H1 (cell line): ENCODE results near the gene NDUFS5. TPM values are rescaled to one million over a fixed set of nuclear protein-coding genes. Genes with fewer than 3 reads are reported as not detected.

Source experiments
- CTCF ChIA-PET: fragments of 300-600 bp; sonication (Branson Sonifier 250); formaldehyde crosslinking; loops from one replicate; lab custom pipeline; 2021; ENCODE audit not compliant: partially characterized antibody; lab: Charles Lee
- POLR2A ChIA-PET: fragments of 300-600 bp; sonication (Branson Sonifier 250); formaldehyde crosslinking; loops from one replicate; lab custom pipeline; 2021; ENCODE audit warnings: inconsistent platforms; ENCODE audit not compliant: partially characterized antibody; lab: Charles Lee
- DNase-seq, 2 experiments: peaks; one replicate each; pipeline versions ENCODE4 v3.0.0 to v3.0.0-alpha.2; 2010 to 2022; ENCODE audit warnings: low spot score in 2 of 2, low read depth in 1 of 2, mixed read lengths in 1 of 2
- FAIRE-seq: peaks from 2 replicates; lab custom pipeline; 2011; peaks lifted over from hg19 to GRCh38; lab: Jason Lieb, UNC
- H2AFZ ChIP-seq: 2 replicates; pipeline ENCODE4 v1.8.1; 2012; ENCODE audit warnings: low read length, inconsistent platforms
- H2AK5ac ChIP-seq: 2 replicates; pipeline ENCODE4 v1.6.1; 2013; ENCODE audit warnings: low read depth, low read length
- H2BK120ac ChIP-seq: replicated peaks from 2 replicates; pipeline ENCODE3; 2013; ENCODE audit warnings: low read depth, low read length, inconsistent platforms
- H2BK12ac ChIP-seq: 2 replicates; pipeline ENCODE4 v1.6.1; 2013; ENCODE audit warnings: low read depth, low read length
- H2BK15ac ChIP-seq: 2 replicates; pipeline ENCODE4 v1.6.1; 2013; ENCODE audit warnings: low read length
- H2BK20ac ChIP-seq: 2 replicates; pipeline ENCODE4 v1.6.1; 2013; ENCODE audit warnings: low read length
- H2BK5ac ChIP-seq: 2 replicates; pipeline ENCODE4 v1.6.1; 2013; ENCODE audit warnings: low read depth, low read length
- H3K14ac ChIP-seq: 2 replicates; pipeline ENCODE4 v1.6.1; 2013; ENCODE audit warnings: inconsistent platforms; ENCODE audit not compliant: insufficient read length
- H3K18ac ChIP-seq: 2 replicates; pipeline ENCODE4 v1.6.1; 2013; ENCODE audit warnings: low read length; ENCODE audit errors: extremely low read depth
- H3K23ac ChIP-seq: 2 replicates; pipeline ENCODE4 v1.6.1; 2013; ENCODE audit warnings: inconsistent platforms; ENCODE audit not compliant: insufficient read length
- H3K23me2 ChIP-seq: 2 replicates; pipeline ENCODE4 v1.6.1; 2013; ENCODE audit warnings: low read depth, low read length
- H3K27ac ChIP-seq: 2 replicates; pipeline ENCODE4 v1.6.1; 2011; ENCODE audit warnings: low read depth, low read length, inconsistent platforms
- H3K27me3 ChIP-seq, 4 experiments: replicated peaks in 1 of 4; 1 replicate in 1 of 4; 2 replicates in 3 of 4; pipeline versions ENCODE4 v1.6.1 to v1.8.1; 2011 to 2013; ENCODE audit warnings: low read length in 3 of 4, mild to moderate bottlenecking in 3 of 4, inconsistent platforms in 2 of 4, mixed read lengths in 2 of 4, moderate library complexity in 1 of 4; ENCODE audit not compliant: control insufficient read depth in 3 of 4, insufficient read depth in 3 of 4; ENCODE audit errors: extremely low read depth in 1 of 4
- H3K36me3 ChIP-seq, 4 experiments: 2 replicates each; pipeline versions ENCODE4 v1.6.1 to v1.8.1; 2011 to 2013; ENCODE audit warnings: mild to moderate bottlenecking in 4 of 4, low read length in 3 of 4, moderate library complexity in 2 of 4, control low read depth in 1 of 4, inconsistent platforms in 1 of 4; ENCODE audit not compliant: insufficient read depth in 4 of 4, control insufficient read depth in 2 of 4
- H3K4ac ChIP-seq: replicated peaks from 2 replicates; pipeline ENCODE3; 2013; ENCODE audit warnings: low read length, low read depth, mixed read lengths, inconsistent platforms; ENCODE audit not compliant: insufficient read length
- H3K4me1 ChIP-seq, 4 experiments: replicated peaks in 1 of 4; 1 replicate in 1 of 4; 2 replicates in 3 of 4; pipeline versions ENCODE4 v1.6.1 to v1.8.1; 2011 to 2013; ENCODE audit warnings: low read length in 3 of 4, inconsistent platforms in 2 of 4, mixed read lengths in 1 of 4; ENCODE audit not compliant: insufficient read depth in 4 of 4, control insufficient read depth in 3 of 4
- H3K4me2 ChIP-seq, 2 experiments: 2 replicates each; pipeline versions ENCODE4 v1.6.1 to v1.8.1; 2011 to 2013; ENCODE audit warnings: low read depth in 2 of 2, low read length in 2 of 2, control low read depth in 1 of 2, inconsistent platforms in 1 of 2, mild to moderate bottlenecking in 1 of 2; ENCODE audit not compliant: insufficient read depth in 1 of 2
- H3K4me3 ChIP-seq, 4 experiments: fragments of 200-600, 300-600 bp in 1 of 4; sonication (generic), shearing (Covaris generic), sonication (Bioruptor Twin) in 1 of 4; 2 replicates each; pipeline versions ENCODE4 v1.5.1 to v1.8.1; 2011 to 2016; ENCODE audit warnings: low read length in 4 of 4, low read depth in 3 of 4, control low read depth in 2 of 4, inconsistent platforms in 2 of 4, mild to moderate bottlenecking in 2 of 4, mixed read lengths in 1 of 4, moderate library complexity in 1 of 4; ENCODE audit not compliant: insufficient read depth in 2 of 4; ENCODE audit errors: extremely low read depth in 1 of 4
- H3K56ac ChIP-seq: replicated peaks from 2 replicates; pipeline ENCODE3; 2013; ENCODE audit warnings: low read depth, mild to moderate bottlenecking, mixed read lengths, low read length, inconsistent platforms; ENCODE audit not compliant: insufficient read length
- H3K79me1 ChIP-seq: 2 replicates; pipeline ENCODE4 v1.6.1; 2013; ENCODE audit warnings: low read depth, low read length, control low read depth
- H3K79me2 ChIP-seq, 2 experiments: 2 replicates each; pipeline versions ENCODE4 v1.6.1 to v1.8.1; 2012 to 2013; ENCODE audit warnings: low read length in 2 of 2, mild to moderate bottlenecking in 2 of 2, inconsistent platforms in 1 of 2; ENCODE audit not compliant: insufficient read depth in 2 of 2, control insufficient read depth in 1 of 2
- H3K9ac ChIP-seq, 4 experiments: replicated peaks in 1 of 4; 1 replicate in 1 of 4; 2 replicates in 3 of 4; pipeline versions ENCODE4 v1.6.1 to v1.8.1; 2011 to 2013; ENCODE audit warnings: low read depth in 3 of 4, low read length in 3 of 4, control low read depth in 2 of 4, mild to moderate bottlenecking in 2 of 4, moderate library complexity in 2 of 4, inconsistent platforms in 1 of 4; ENCODE audit errors: extremely low read depth in 1 of 4
- H3K9me3 ChIP-seq, 2 experiments: 2 replicates each; pipeline versions ENCODE4 v1.6.1 to v1.8.1; 2012 to 2013; ENCODE audit warnings: mild to moderate bottlenecking in 2 of 2, moderate library complexity in 2 of 2, control low read depth in 1 of 2, inconsistent platforms in 1 of 2, low read depth in 1 of 2, low read length in 1 of 2, mixed read lengths in 1 of 2; ENCODE audit not compliant: insufficient read depth in 2 of 2
- H4K20me1 ChIP-seq, 2 experiments: replicated peaks in 1 of 2; 2 replicates each; pipeline versions ENCODE3 to v1.8.1; 2011 to 2013; ENCODE audit warnings: inconsistent platforms in 2 of 2, low read length in 2 of 2, mild to moderate bottlenecking in 1 of 2; ENCODE audit not compliant: insufficient read depth in 2 of 2, control insufficient read depth in 1 of 2
- H4K5ac ChIP-seq: 2 replicates; pipeline ENCODE4 v1.6.1; 2013; ENCODE audit warnings: low read length, low read depth, mixed read lengths, inconsistent platforms; ENCODE audit not compliant: insufficient read length
- H4K8ac ChIP-seq: 2 replicates; pipeline ENCODE4 v1.8.0; 2013; ENCODE audit warnings: mild to moderate bottlenecking, moderate library complexity, low read length, inconsistent platforms; ENCODE audit not compliant: insufficient read depth; ENCODE audit errors: extremely low read depth
- H4K91ac ChIP-seq: replicated peaks from 2 replicates; pipeline ENCODE3; 2013; ENCODE audit warnings: low read length, mixed read lengths, inconsistent platforms; ENCODE audit not compliant: insufficient read length
- BACH1 ChIP-seq: IDR thresholded peaks from 2 replicates; pipeline ENCODE4 v1.6.1; 2012; ENCODE audit warnings: low read length, improper control_type of control experiment
- BRCA1 ChIP-seq: IDR thresholded peaks from 2 replicates; pipeline ENCODE4 v1.6.1; 2012; ENCODE audit warnings: low read depth, low read length, improper control_type of control experiment
- CREB1 ChIP-seq: IDR thresholded peaks from 2 replicates; pipeline ENCODE4 v1.6.1; 2012; ENCODE audit warnings: inconsistent platforms
- EGR1 ChIP-seq: IDR thresholded peaks from 2 replicates; pipeline ENCODE4 v1.6.1; 2011; ENCODE audit warnings: low read depth, low read length, borderline replicate concordance
- HDAC2 ChIP-seq, 2 experiments: fragments of 300-600 bp in 1 of 2; sonication (generic) in 1 of 2; IDR thresholded peaks; 2 replicates each; pipeline ENCODE4 v1.6.1; 2011 to 2012; ENCODE audit warnings: low read depth in 2 of 2, low read length in 2 of 2, mild to moderate bottlenecking in 2 of 2, moderate library complexity in 2 of 2, borderline replicate concordance in 1 of 2, inconsistent platforms in 1 of 2
- MAX ChIP-seq: IDR thresholded peaks from 2 replicates; pipeline ENCODE4 v1.6.1; 2012; ENCODE audit warnings: inconsistent platforms
- POLR2AphosphoS5 ChIP-seq: IDR thresholded peaks from 2 replicates; pipeline ENCODE4 v1.6.1; 2011; ENCODE audit warnings: low read depth, low read length
- RNF2 ChIP-seq: fragments of 200-900, 300-1000 bp; sonication (generic); IDR thresholded peaks from 2 replicates; pipeline ENCODE4 v1.7.1; 2016; ENCODE audit warnings: borderline replicate concordance, low read depth, mild to moderate bottlenecking, antibody characterized with exemption, low read length; ENCODE audit not compliant: poor library complexity, severe bottlenecking; ENCODE audit errors: missing control alignments
- RXRA ChIP-seq: IDR thresholded peaks from 2 replicates; pipeline ENCODE4 v1.6.1; 2011; ENCODE audit warnings: low read depth, mild to moderate bottlenecking, low read length, moderate library complexity; ENCODE audit not compliant: insufficient read depth
- SAP30 ChIP-seq: fragments of 300-600 bp; sonication (generic); IDR thresholded peaks from 2 replicates; pipeline ENCODE4 v1.7.1; 2012; ENCODE audit warnings: low read length, moderate library complexity, mild to moderate bottlenecking, inconsistent platforms; ENCODE audit not compliant: insufficient read depth, insufficient replicate concordance
- SIRT6 ChIP-seq: IDR thresholded peaks from one replicate; pipeline ENCODE4 v1.7.1; 2012; ENCODE audit warnings: low read length, inconsistent platforms
- SRF ChIP-seq: IDR thresholded peaks from 2 replicates; pipeline ENCODE4 v1.6.1; 2011; ENCODE audit warnings: mild to moderate bottlenecking, low read depth, low read length, moderate library complexity
- TAF7 ChIP-seq: optimal IDR thresholded peaks from 2 replicates; pipeline ENCODE3; 2011; ENCODE audit warnings: low read depth, mild to moderate bottlenecking, inconsistent platforms, low read length, moderate library complexity, borderline replicate concordance
- WGBS, 2 experiments: shearing (Covaris generic) in 1 of 2; methylation state at CpG; one replicate each; pipeline versions ENCODE4 v1.1.6 to v1.1.7; 2013 to 2015; ENCODE audit warnings: low lambda C conversion rate in 2 of 2, mixed read lengths in 2 of 2, inconsistent platforms in 1 of 2, low coverage in 1 of 2, missing lambda C conversion rate in 1 of 2; ENCODE audit not compliant: insufficient replicate concordance in 2 of 2, insufficient coverage in 1 of 2, insufficient read length in 1 of 2; ENCODE audit errors: extremely low coverage in 1 of 2, missing lambda C conversion rate in 1 of 2; 5-methylcytosine and 5-hydroxymethylcytosine counted together
- polyA plus RNA-seq, 7 experiments: library from polyadenylated mRNA; depleted of rRNA in 3 of 7; stranded (reverse) in 5 of 7; unstranded in 2 of 7; fragments of >200 nt in 5 of 7; fragments of 200-250 nt in 2 of 7; gene quantifications; 1 replicate in 5 of 7; 2 replicates in 1 of 7; 4 replicates in 1 of 7; pipeline versions ENCODE4 v1.2.1 to v1.2.3, GENCODE V29; 2011 to 2013; ENCODE audit warnings: missing spikeins in 2 of 7, mixed read lengths in 2 of 7
- total RNA-seq: library from RNA; stranded (reverse); fragmentation: NEBNext Ultra II Directional; extraction: Animal tissue kit (Norgen Biotek cat#: 25700); gene quantifications from 2 replicates; pipeline ENCODE4 v1.2.1, GENCODE V29; 2021

NDUFS5 gene
- total and polyA plus RNA-seq, 2 of the 8 experiments (the other 6 are each of a cell fraction or from before 2014, with no cell fraction given), result 435 to 835 TPM

DNA sequence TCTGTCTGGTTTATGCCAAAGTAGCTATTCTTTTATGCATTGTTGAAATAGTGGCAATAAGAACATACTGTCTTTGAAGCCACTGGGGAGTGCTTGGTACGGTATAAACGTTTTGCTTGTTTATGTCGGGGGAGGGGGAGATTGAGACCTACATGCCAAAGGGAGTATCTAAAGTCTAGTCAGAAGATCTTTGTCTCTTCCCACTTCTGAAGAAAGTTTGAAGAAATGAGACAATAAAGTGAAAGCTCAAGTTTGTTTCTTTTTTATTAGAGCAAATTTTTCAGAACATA, 28.3 kb upstream of the NDUFS5 start:
- FAIRE-seq (no peak), DNase-seq (no peak)
- Histone ChIP-seq H3K9me3 (no peaks in the 10 kb centered on the region), H2BK5ac (no peak overlapping the region), H4K91ac (no peak overlapping the region), H4K5ac (no peak overlapping the region), H3K79me2 (peaks cover 34 to 80% of the 10 kb centered on the region in 2 experiments), H2BK12ac (no peak overlapping the region), H3K18ac (no peak overlapping the region), H3K4me2 (peak overlapping the region in 1 of 2 experiments; percentile 43; a peak in 2 of 4 replicates), H2AK5ac (no peak overlapping the region), H2BK15ac (no peak overlapping the region), H3K56ac (no peak overlapping the region), H3K23me2 (no peaks in the 10 kb centered on the region), H2BK120ac (no peak overlapping the region), H3K4me1 (peaks cover 0 to 30% (median 16%) of the 10 kb centered on the region in 4 experiments), H2BK20ac (no peak overlapping the region), H3K36me3 (peaks cover 22 to 97% (median 56%) of the 10 kb centered on the region in 4 experiments), H3K27me3 (no peaks in the 10 kb centered on the region), H3K4me3 (peak overlapping the region in 1 of 4 experiments; percentile 32; a peak in 1 of 8 replicates), H3K27ac (no peak overlapping the region), H3K79me1 (no peaks in the 10 kb centered on the region; the same call in none of the 2 replicates), H3K23ac (no peak overlapping the region), H3K9ac (no peak overlapping the region), H2AFZ (no peak overlapping the region), H4K20me1 (peaks cover 29 to 30% of the 10 kb centered on the region in 2 experiments), H3K4ac (no peak overlapping the region), H4K8ac (no peak overlapping the region), H3K14ac (no peak overlapping the region)
- ChIA-PET POLR2A (interaction anchor here (0.7 to 9.1 kb wide), 23 partner anchors 17 to 792 kb away, joined by 3 to 60 read pairs (median 4); partner anchors contain the start of genes MYCBP, NDUFS5 and RHBDL2), CTCF (interaction anchor here (1.2 to 1.4 kb wide), 3 partner anchors 9 to 117 kb away, joined by 4 read pairs; partner anchors contain the start of gene GJA9)
- WGBS, 2 experiments, result 78% methylated on average over 3 of the region's 3 CpGs; no CpG with 5 or more reads in 1 of the 2 experiments
- TF ChIP-seq TAF7, result no peak
- TF ChIP-seq BRCA1, result no peak
- no peak for TF ChIP-seq SAP30
- no peak for TF ChIP-seq CREB1
- no peak for TF ChIP-seq SIRT6
- no peak for TF ChIP-seq RXRA
- TF ChIP-seq SRF, result no peak
- no peak for TF ChIP-seq POLR2AphosphoS5
- TF ChIP-seq RNF2, result no peak
- no peak for TF ChIP-seq MAX
- no peak for TF ChIP-seq BACH1
- no peak for TF ChIP-seq EGR1
- TF ChIP-seq HDAC2 (IDR thresholded peaks at IDR 0.05; ENCODE audit: borderline replicate concordance in 1 of 2, low read depth in 2 of 2, low read length in 2 of 2), result no peak
